Measurements from ENCODE around the gene SYT11. TPM values are rescaled to one million over a fixed set of nuclear protein-coding genes. Genes with fewer than 3 reads are reported as not detected.
A peak's percentile ranks its signal among the peaks of the same experiment; 100 is the strongest.

SYT11 gene
- total and polyA plus RNA-seq, 4 donors, result 118 to 384 (median 288) TPM

DNA sequence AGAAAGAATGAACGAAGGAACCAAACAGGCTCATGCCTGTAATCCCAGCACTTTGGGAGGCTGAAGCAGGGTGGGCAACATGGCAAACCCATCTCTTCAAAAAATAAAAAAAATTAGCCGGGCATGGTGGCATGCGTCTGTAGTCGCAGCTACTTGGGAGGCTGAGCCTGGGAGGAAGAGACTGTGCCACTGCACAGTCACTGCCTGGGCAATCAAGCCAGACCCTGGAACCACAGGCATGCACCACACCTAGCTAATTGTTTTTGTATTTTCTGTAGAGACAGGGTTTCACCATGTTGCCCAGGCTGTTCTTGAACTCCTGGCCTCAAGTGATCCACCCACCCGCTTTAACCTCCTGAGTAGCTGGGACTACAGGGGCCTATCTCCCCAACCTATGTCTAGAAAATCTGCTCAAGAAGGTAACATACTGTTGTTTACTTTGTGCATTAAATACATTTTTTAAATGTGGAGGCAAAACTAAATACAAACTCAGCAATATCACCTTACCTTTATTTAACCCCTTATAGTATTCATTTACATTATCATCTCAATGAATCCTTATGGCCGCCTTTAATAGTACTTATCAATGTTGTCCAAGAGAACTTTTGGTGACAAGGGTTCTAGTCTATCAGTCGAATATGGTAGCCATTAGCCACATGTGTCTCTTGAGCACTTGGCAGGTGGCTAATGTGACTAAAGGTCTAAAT lies 72.1 kb downstream of the SYT11 start:
- Histone ChIP-seq H3K27me3 (ENCODE audit: control insufficient read depth, insufficient read depth, low read length) (no peaks in the 10 kb centered on the region), H3K4me1 (ENCODE audit: control insufficient read depth, insufficient read depth, low read length) (peaks cover 24% of the 10 kb centered on the region), H3K9me3 (ENCODE audit: control insufficient read depth, insufficient read depth, low read length) (no peaks in the 10 kb centered on the region), H3K4me3 (ENCODE audit: low read depth, low read length) (no peak overlapping the region), H3K27ac (ENCODE audit: low read depth, low read length) (no peak overlapping the region), H3K36me3 (ENCODE audit: control insufficient read depth, insufficient read depth, low read length) (peaks cover 44% of the 10 kb centered on the region)
- WGBS (ENCODE audit: insufficient coverage), result 100% methylated on average over 1 of the region's 7 CpGs
- no peak for DNase-seq (ENCODE audit: low read depth in 4 of 6, low spot score in 6 of 6)

GRCh38 chr1:155932081-155932480 lies 72.7 kb downstream of the SYT11 start:
- Histone ChIP-seq H3K9me3 (ENCODE audit: control insufficient read depth, insufficient read depth, low read length) (no peaks in the 10 kb centered on the region), H3K27ac (ENCODE audit: low read depth, low read length) (no peak overlapping the region), H3K4me3 (ENCODE audit: low read depth, low read length) (no peak overlapping the region), H3K36me3 (ENCODE audit: control insufficient read depth, insufficient read depth, low read length) (peaks cover 38% of the 10 kb centered on the region), H3K27me3 (ENCODE audit: control insufficient read depth, insufficient read depth, low read length) (no peaks in the 10 kb centered on the region), H3K4me1 (ENCODE audit: control insufficient read depth, insufficient read depth, low read length) (peaks cover 24% of the 10 kb centered on the region)
- DNase-seq (ENCODE audit: low read depth in 4 of 6, low spot score in 6 of 6), result no peak
- no CpG with 5 or more reads among the region's 1 CpG for WGBS (ENCODE audit: insufficient coverage)

DNA sequence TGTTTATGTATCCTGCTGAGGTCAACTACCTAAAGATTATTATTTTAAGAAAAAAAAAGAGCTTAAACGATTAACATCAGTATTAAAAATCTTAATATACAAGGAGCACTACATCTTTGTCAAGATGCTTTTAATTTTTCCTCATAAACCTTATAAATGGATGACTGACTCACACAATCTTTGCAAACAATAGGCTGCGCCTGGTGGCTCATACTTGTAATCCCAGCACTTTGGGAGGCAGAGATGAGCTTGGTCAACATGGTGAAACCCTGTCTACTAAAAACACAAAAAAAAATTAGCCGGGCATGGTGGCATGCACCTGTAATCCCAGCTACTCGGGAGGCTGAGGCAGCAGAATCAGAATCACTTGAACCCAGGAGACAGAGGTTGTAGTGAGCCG lies 73.1 kb downstream of the SYT11 start:
- Histone ChIP-seq H3K4me3 (ENCODE audit: low read depth, low read length) (no peak overlapping the region), H3K9me3 (ENCODE audit: control insufficient read depth, insufficient read depth, low read length) (no peaks in the 10 kb centered on the region), H3K36me3 (ENCODE audit: control insufficient read depth, insufficient read depth, low read length) (peaks cover 34% of the 10 kb centered on the region), H3K4me1 (ENCODE audit: control insufficient read depth, insufficient read depth, low read length) (peaks cover 24% of the 10 kb centered on the region), H3K27ac (ENCODE audit: low read depth, low read length) (no peak overlapping the region), H3K27me3 (ENCODE audit: control insufficient read depth, insufficient read depth, low read length) (no peaks in the 10 kb centered on the region)
- 100% methylated on average over 1 of the region's 5 CpGs for WGBS (ENCODE audit: insufficient coverage)
- no peak for DNase-seq (ENCODE audit: low read depth in 4 of 6, low spot score in 6 of 6)

GRCh38 chr1:155933591-155934096 lies 74.3 kb downstream of the SYT11 start:
- 1% methylated on average over 8 of the region's 10 CpGs for WGBS (ENCODE audit: insufficient coverage)
- Histone ChIP-seq H3K27me3 (ENCODE audit: control insufficient read depth, insufficient read depth, low read length) (no peaks in the 10 kb centered on the region), H3K27ac (ENCODE audit: low read depth, low read length) (peak overlapping the region; percentile 95), H3K36me3 (ENCODE audit: control insufficient read depth, insufficient read depth, low read length) (peaks cover 24% of the 10 kb centered on the region), H3K4me1 (ENCODE audit: control insufficient read depth, insufficient read depth, low read length) (peaks cover 24% of the 10 kb centered on the region), H3K9me3 (ENCODE audit: control insufficient read depth, insufficient read depth, low read length) (no peaks in the 10 kb centered on the region), H3K4me3 (ENCODE audit: low read depth, low read length) (peak overlapping the region; percentile 99)
- no peak for DNase-seq (ENCODE audit: low read depth in 4 of 6, low spot score in 6 of 6)

DNA sequence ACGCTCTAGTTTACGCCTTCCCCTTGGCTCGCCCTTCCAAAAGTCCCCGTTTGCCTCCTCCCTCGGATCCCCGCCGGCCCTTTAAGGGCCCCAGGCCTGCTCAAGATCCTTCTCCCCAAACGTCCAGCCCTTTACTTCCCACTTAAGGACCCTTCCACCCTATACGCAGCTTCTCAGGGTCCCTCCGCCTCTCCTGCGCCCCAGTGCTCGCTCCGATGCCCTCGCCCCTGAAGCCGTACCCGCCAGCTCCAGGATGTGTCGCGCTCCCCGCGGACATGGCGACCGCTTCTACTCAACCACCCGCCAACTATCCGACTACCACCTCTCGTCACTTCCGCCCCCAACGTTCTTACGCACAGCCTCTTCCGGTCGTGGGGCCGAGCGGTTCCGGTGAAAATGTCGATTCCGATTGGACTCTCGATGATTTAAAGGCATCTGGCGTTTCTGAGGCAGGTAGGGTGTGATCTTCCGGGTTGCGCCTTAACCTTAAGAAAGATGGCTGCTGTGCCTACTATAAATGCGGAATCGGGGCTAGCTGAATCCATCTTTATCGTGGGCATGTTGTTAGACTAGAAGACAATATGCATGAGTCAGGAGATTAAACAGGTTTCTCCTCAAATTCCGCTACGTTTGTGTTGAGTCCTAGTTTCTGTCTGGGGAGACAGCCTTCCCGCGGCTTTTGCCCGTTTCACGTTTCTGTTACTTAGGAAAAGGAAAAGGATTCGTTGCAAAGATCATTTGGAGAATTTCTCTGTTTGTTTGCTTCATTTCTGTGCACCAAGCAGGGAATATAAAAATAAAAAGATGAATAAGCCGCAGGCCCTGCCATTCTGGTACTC lies 74.9 kb downstream of the SYT11 start, which contains the start of gene KHDC4:
Gene KHDC4 (minus strand): TSS at position 317 of the 839 bp plus-strand sequence. CDS start 40 bp downstream, at position 277.
- no peaks in the 10 kb centered on the region for H3K27me3 ChIP-seq (ENCODE audit: control insufficient read depth, insufficient read depth, low read length)
- peak within 1 kb of the TSS; percentile 95 for H3K27ac ChIP-seq (ENCODE audit: low read depth, low read length)
- peak; percentile 97 to 100 (median 99) for DNase-seq (ENCODE audit: low read depth in 4 of 6, low spot score in 6 of 6)
- peaks cover 22% of the 10 kb centered on the region for H3K36me3 ChIP-seq (ENCODE audit: control insufficient read depth, insufficient read depth, low read length)
- H3K9me3 ChIP-seq (ENCODE audit: control insufficient read depth, insufficient read depth, low read length), result no peaks in the 10 kb centered on the region
- H3K4me3 ChIP-seq (ENCODE audit: low read depth, low read length), result peak within 1 kb of the TSS; percentile 99
- WGBS (ENCODE audit: insufficient coverage), result under 1% methylated on average over 47 of the region's 50 CpGs
- H3K4me1 ChIP-seq (ENCODE audit: control insufficient read depth, insufficient read depth, low read length), result peaks cover 24% of the 10 kb centered on the region

Small RNAs within 50 kb of the gene (small RNA-seq; reads per million reads assigned to genes)
- gene RF00015 (ENCODE audit: low replicate concordance), result not detected
- not detected for gene SCARNA4 (ENCODE audit: low replicate concordance)
- gene SNORA80E (ENCODE audit: low replicate concordance), result 61.3 reads per million, percentile 98 among the genes with 10 or more reads in this experiment

Other genes with a start within 250 kb of the SYT11 start
- 10 to 100 TPM; 26.9 to 42.5 TPM for gene MSTO1, start 249.3 kb upstream of the SYT11 start, total RNA-seq
- 10 to 100 TPM; 68.9 to 98.3 TPM for gene MSTO1, start 249.3 kb upstream of the SYT11 start, polyA plus RNA-seq (ENCODE audit: insufficient read length in 2 of 2)
- gene YY1AP1, start 170.8 kb upstream of the SYT11 start, total RNA-seq, result 100 to 1,000 TPM; 108 to 267 TPM
- gene YY1AP1, start 170.8 kb upstream of the SYT11 start, polyA plus RNA-seq (ENCODE audit: insufficient read length in 2 of 2), result 10 to 100 TPM; 79.6 to 86.1 TPM
- 10 to 100 TPM; 50.9 to 54.1 TPM for gene DAP3, start 170.5 kb upstream of the SYT11 start, total RNA-seq
- 100 to 1,000 TPM in 1 of 2 donors, 10 to 100 TPM in 1; 98.9 to 114 TPM for gene DAP3, start 170.5 kb upstream of the SYT11 start, polyA plus RNA-seq (ENCODE audit: insufficient read length in 2 of 2)
- gene GON4L, start 2.4 kb upstream of the SYT11 start, total RNA-seq, result 10 to 100 TPM; 44.8 to 51.1 TPM
- 10 to 100 TPM; 42.2 to 56.7 TPM for gene GON4L, start 2.4 kb upstream of the SYT11 start, polyA plus RNA-seq (ENCODE audit: insufficient read length in 2 of 2)
- gene RIT1, start 51.8 kb downstream of the SYT11 start, total RNA-seq, result 10 to 100 TPM; 42.9 to 47.6 TPM
- gene RIT1, start 51.8 kb downstream of the SYT11 start, polyA plus RNA-seq (ENCODE audit: insufficient read length in 2 of 2), result 10 to 100 TPM; 34.0 to 44.3 TPM
- gene KHDC4, start 74.8 kb downstream of the SYT11 start, total RNA-seq, result 10 to 100 TPM; 31.5 to 40.1 TPM
- gene KHDC4, start 74.8 kb downstream of the SYT11 start, polyA plus RNA-seq (ENCODE audit: insufficient read length in 2 of 2), result 10 to 100 TPM; 42.3 to 53.5 TPM
- not detected for gene RXFP4, start 82.1 kb downstream of the SYT11 start, total RNA-seq
- gene RXFP4, start 82.1 kb downstream of the SYT11 start, polyA plus RNA-seq (ENCODE audit: insufficient read length in 2 of 2), result not detected
- 10 to 100 TPM; 62.1 to 64.6 TPM for gene ARHGEF2, start 119.0 kb downstream of the SYT11 start, total RNA-seq
- gene ARHGEF2, start 119.0 kb downstream of the SYT11 start, polyA plus RNA-seq (ENCODE audit: insufficient read length in 2 of 2), result 10 to 100 TPM; 85.1 to 95.5 TPM
- gene SSR2, start 161.4 kb downstream of the SYT11 start, total RNA-seq, result 100 to 1,000 TPM; 187 to 313 TPM
- gene SSR2, start 161.4 kb downstream of the SYT11 start, polyA plus RNA-seq (ENCODE audit: insufficient read length in 2 of 2), result 100 to 1,000 TPM; 186 to 225 TPM
- gene UBQLN4, start 194.2 kb downstream of the SYT11 start, total RNA-seq, result 10 to 100 TPM; 20.5 to 27.1 TPM
- 10 to 100 TPM; 75.4 to 76.2 TPM for gene UBQLN4, start 194.2 kb downstream of the SYT11 start, polyA plus RNA-seq (ENCODE audit: insufficient read length in 2 of 2)
- 10 to 100 TPM; 34.9 to 76.8 TPM for gene LAMTOR2, start 195.2 kb downstream of the SYT11 start, total RNA-seq
- gene LAMTOR2, start 195.2 kb downstream of the SYT11 start, polyA plus RNA-seq (ENCODE audit: insufficient read length in 2 of 2), result 10 to 100 TPM; 72.0 to 75.3 TPM
- gene RAB25, start 201.6 kb downstream of the SYT11 start, total RNA-seq, result under 1 TPM in 1 of 2 donors, not detected in 1; 0.39 TPM
- gene RAB25, start 201.6 kb downstream of the SYT11 start, polyA plus RNA-seq (ENCODE audit: insufficient read length in 2 of 2), result 1 to 10 TPM; 1.1 to 1.2 TPM
- 10 to 100 TPM in 1 of 2 donors, 1 to 10 TPM in 1; 5.8 to 12.3 TPM for gene MEX3A, start 222.9 kb downstream of the SYT11 start, total RNA-seq
- gene MEX3A, start 222.9 kb downstream of the SYT11 start, polyA plus RNA-seq (ENCODE audit: insufficient read length in 2 of 2), result 10 to 100 TPM; 35.1 to 39.3 TPM

All from spinal cord (tissue), 10 donors.